Panc1 (cell line): ENCODE measurements around the gene PAFAH1B1. TPM values are rescaled to one million over a fixed set of nuclear protein-coding genes. Genes with fewer than 3 reads are reported as not detected.

Experiments
- ATAC-seq: fragments of 200-7000 bp; cut with Tn5 transposase; 2 replicates; pipeline ENCODE4 v1.9.1; 2020; ENCODE audit warnings: mild to moderate bottlenecking, moderate library complexity
- Bru-seq: library from RNA; stranded (reverse); fragments of 400-500 nt; gene quantifications from one replicate; lab custom pipeline; 2021; lab: Mats Ljungman, UMichigan
- BruChase-seq, 2 experiments: library from RNA; stranded (reverse); fragments of 400-500 nt; gene quantifications; one replicate each; lab custom pipeline; 2021; lab: Mats Ljungman, UMichigan
- BruUV-seq: library from RNA; stranded (reverse); fragments of 400-500 nt; replicated peaks from 2 replicates; lab custom pipeline; 2021; lab: Mats Ljungman, UMichigan
- CTCF ChIA-PET: fragments of 300-600 bp; sonication (Branson Sonifier 250); formaldehyde crosslinking; loops from one replicate; lab custom pipeline; 2022; ENCODE audit warnings: antibody characterized with exemption; lab: Charles Lee
- POLR2A ChIA-PET: fragments of 300-600 bp; sonication (Branson Sonifier 250); formaldehyde crosslinking; loops from one replicate; lab custom pipeline; 2022; ENCODE audit warnings: antibody characterized with exemption; lab: Charles Lee
- DNase-seq: peaks from one replicate; pipeline ENCODE4 v3.0.0-alpha.2; 2010; ENCODE audit warnings: low read depth, low spot score
- H3K27ac ChIP-seq: 2 replicates; pipeline ENCODE4 v1.5.1; 2011; ENCODE audit warnings: mild to moderate bottlenecking, low read length, inconsistent platforms
- H3K27me3 ChIP-seq: fragments of 200-500 bp; sonication (Bioruptor generic); 2 replicates; pipeline ENCODE4 v1.6.0; 2014; ENCODE audit warnings: low read length, inconsistent platforms; ENCODE audit not compliant: control insufficient read depth, insufficient read depth
- H3K36me3 ChIP-seq: fragments of 200-500 bp; sonication (Bioruptor generic); 2 replicates; pipeline ENCODE4 v1.5.1; 2014; ENCODE audit warnings: inconsistent platforms, mild to moderate bottlenecking, low read length, moderate library complexity; ENCODE audit not compliant: control insufficient read depth, insufficient read depth
- H3K4me1 ChIP-seq: 2 replicates; pipeline ENCODE4 v1.5.1; 2011; ENCODE audit warnings: inconsistent platforms, mild to moderate bottlenecking, low read length, moderate library complexity; ENCODE audit not compliant: control insufficient read depth, insufficient read depth
- H3K4me3 ChIP-seq, 2 experiments: 2 replicates each; pipeline ENCODE4 v1.5.1; 2011 to 2012; ENCODE audit warnings: low read depth in 2 of 2, low read length in 2 of 2, mild to moderate bottlenecking in 2 of 2, inconsistent platforms in 1 of 2, moderate library complexity in 1 of 2
- H3K9me3 ChIP-seq: fragments of 200-500 bp; sonication (Bioruptor generic); 2 replicates; pipeline ENCODE4 v1.5.1; 2014; ENCODE audit warnings: low read depth, mild to moderate bottlenecking, inconsistent platforms, low read length, moderate library complexity; ENCODE audit not compliant: control insufficient read depth, insufficient read depth
- CTCF ChIP-seq: fragments of 450-650 bp; IDR thresholded peaks from 2 replicates; pipeline ENCODE4 v1.5.1; 2017; ENCODE audit warnings: mild to moderate bottlenecking
- POLR2AphosphoS5 ChIP-seq: IDR thresholded peaks from 2 replicates; pipeline ENCODE4 v1.6.1; 2012; ENCODE audit warnings: mild to moderate bottlenecking, low read depth, low read length, moderate library complexity
- SIN3A ChIP-seq: IDR thresholded peaks from 2 replicates; pipeline ENCODE4 v1.6.1; 2012; ENCODE audit warnings: low read depth, mild to moderate bottlenecking, low read length, moderate library complexity, borderline replicate concordance; ENCODE audit not compliant: insufficient read depth
- TCF7L2 ChIP-seq: IDR thresholded peaks from 2 replicates; pipeline ENCODE4 v1.6.1; 2011; ENCODE audit warnings: mild to moderate bottlenecking, low read depth, low read length, inconsistent platforms
- in situ Hi-C: cut with HindIII; loops from 2 replicates; pipeline ENCODE4 v1.10.0; 2016; ENCODE audit warnings: low sequenced_read_pairs, low pct_unique_long_range_greater_than_20kb
- intact Hi-C: fragments of 100-400 bp; cut with micrococcal nuclease; formaldehyde crosslinking; loops from one replicate; pipeline ENCODE4 v1.10.0; 2022; ENCODE audit not compliant: unreplicated experiment
- long read RNA-seq: library from polyadenylated mRNA; unstranded; transcript quantifications from one replicate; pipeline ENCODE4 v2.0.0, GENCODE V29; 2021; ENCODE audit not compliant: unreplicated experiment
- polyA plus RNA-seq: library from polyadenylated mRNA; unstranded; fragments of >200 nt; gene quantifications from one replicate; pipeline ENCODE4 v1.2.1, GENCODE V29; 2012; ENCODE audit warnings: missing spikeins; ENCODE audit not compliant: insufficient read length
- total RNA-seq: library from RNA; stranded (reverse); gene quantifications from one replicate; pipeline ENCODE4 v1.2.1, GENCODE V29; 2021; ENCODE audit not compliant: unreplicated experiment
- TF ChIP-seq, protein P1 (sequence below), 2 experiments: IDR thresholded peaks; 2 replicates each; pipeline ENCODE4 v1.6.1; 2011 to 2012; ENCODE audit warnings: low read depth in 2 of 2, control low read depth in 1 of 2, low read length in 1 of 2, mild to moderate bottlenecking in 1 of 2, moderate library complexity in 1 of 2; ENCODE audit not compliant: insufficient read depth in 1 of 2

PAFAH1B1 gene
- total RNA-seq = 120 TPM
- 65.0 TPM for polyA plus RNA-seq
- Bru-seq, nascent RNA = percentile 92 among the genes with signal in this experiment
- percentile 90 among the genes with signal in this experiment for BruChase-seq, experiment 1, labeled RNA remaining after a 2-hour chase
- percentile 93 among the genes with signal in this experiment for BruChase-seq, experiment 2, labeled RNA remaining after a 6-hour chase
- long read RNA-seq, full-length matches to known transcripts = 75 of 106 reads
- long read RNA-seq, partial matches to known transcripts = 7 of 106 reads
- long read RNA-seq, other reads (novel, unspliced or antisense) = 24 of 106 reads

DNA sequence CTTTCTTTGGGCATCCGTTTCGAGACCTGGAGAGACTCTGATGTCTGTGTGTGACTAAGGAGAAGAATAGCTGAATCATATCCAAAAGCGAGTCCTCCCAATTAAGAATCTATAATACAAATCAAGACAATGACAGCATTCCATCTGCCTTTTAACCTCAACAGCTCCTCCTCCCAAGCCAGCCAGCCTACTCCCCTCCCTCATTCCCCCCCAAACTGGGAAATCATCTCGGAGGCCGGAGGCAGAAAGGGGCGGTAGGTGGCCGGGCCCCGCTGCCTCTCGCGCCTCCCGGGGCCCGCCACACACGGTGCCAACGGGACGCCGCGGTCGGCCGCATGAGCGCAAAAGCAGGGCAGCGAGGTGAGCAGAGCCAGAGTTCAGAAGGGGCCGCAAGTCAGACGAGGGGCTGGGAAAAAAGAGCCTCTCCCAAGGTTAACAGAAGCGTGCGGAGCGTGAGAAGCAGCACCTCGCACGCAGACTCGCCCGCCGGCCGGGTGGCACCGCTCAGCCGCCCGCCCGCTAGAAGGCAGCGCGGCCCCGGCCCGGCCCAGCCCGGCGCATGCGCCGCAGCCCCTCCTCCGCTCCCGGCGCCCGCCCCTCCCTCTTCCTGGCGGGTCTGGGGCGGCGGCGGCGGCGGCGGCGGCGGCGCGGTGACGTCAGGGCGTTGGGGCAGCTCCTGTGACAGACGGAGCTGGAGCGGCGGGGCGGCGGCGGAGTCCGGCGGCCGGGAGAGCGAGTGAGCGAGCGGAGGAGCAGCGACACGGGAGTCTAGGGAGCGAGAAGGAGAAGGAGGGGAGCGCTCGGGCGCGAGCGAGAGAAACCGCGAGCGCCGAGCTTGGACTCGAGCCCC, at the start of gene PAFAH1B1:
Gene PAFAH1B1 (plus strand): TSS at position 684 of the 850 bp plus-strand sequence. CDS start 44,635 bp downstream, outside the sequence.
- intact Hi-C loops (no loop called here), in situ Hi-C loops (no loop called here)
- Histone ChIP-seq H3K4me1 (peaks cover 13% of the 10 kb centered on the region), H3K27ac (peak within 1 kb of the TSS; percentile 91), H3K4me3 (peak within 1 kb of the TSS; percentile 84 to 93), H3K9me3 (no peaks in the 10 kb centered on the region), H3K36me3 (peaks cover 7% of the 10 kb centered on the region), H3K27me3 (no peaks in the 10 kb centered on the region)
- ATAC-seq (peak; percentile 93), DNase-seq (no peak)
- TF ChIP-seq TCF7L2 = no peak; the same call in 1 of the 2 replicates
- peak; percentile 70 for TF ChIP-seq POLR2AphosphoS5
- TF ChIP-seq, protein P1, sequence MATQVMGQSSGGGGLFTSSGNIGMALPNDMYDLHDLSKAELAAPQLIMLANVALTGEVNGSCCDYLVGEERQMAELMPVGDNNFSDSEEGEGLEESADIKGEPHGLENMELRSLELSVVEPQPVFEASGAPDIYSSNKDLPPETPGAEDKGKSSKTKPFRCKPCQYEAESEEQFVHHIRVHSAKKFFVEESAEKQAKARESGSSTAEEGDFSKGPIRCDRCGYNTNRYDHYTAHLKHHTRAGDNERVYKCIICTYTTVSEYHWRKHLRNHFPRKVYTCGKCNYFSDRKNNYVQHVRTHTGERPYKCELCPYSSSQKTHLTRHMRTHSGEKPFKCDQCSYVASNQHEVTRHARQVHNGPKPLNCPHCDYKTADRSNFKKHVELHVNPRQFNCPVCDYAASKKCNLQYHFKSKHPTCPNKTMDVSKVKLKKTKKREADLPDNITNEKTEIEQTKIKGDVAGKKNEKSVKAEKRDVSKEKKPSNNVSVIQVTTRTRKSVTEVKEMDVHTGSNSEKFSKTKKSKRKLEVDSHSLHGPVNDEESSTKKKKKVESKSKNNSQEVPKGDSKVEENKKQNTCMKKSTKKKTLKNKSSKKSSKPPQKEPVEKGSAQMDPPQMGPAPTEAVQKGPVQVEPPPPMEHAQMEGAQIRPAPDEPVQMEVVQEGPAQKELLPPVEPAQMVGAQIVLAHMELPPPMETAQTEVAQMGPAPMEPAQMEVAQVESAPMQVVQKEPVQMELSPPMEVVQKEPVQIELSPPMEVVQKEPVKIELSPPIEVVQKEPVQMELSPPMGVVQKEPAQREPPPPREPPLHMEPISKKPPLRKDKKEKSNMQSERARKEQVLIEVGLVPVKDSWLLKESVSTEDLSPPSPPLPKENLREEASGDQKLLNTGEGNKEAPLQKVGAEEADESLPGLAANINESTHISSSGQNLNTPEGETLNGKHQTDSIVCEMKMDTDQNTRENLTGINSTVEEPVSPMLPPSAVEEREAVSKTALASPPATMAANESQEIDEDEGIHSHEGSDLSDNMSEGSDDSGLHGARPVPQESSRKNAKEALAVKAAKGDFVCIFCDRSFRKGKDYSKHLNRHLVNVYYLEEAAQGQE (IDR thresholded peaks at IDR 0.05; ENCODE audit: insufficient read depth in 1 of 2, low read depth in 2 of 2, low read length in 1 of 2) = no peak
- TF ChIP-seq SIN3A = 0 out of 2 replicates have a peak, but pooled peaks have one; percentile 26
- TF ChIP-seq CTCF = no peak
- ChIA-PET CTCF (no interaction called here), POLR2A (interaction anchor here (0.6 kb wide), 1 partner anchor 89 kb away, joined by 3 read pairs; no protein-coding TSS in a partner anchor)
- TSS peak; percentile 98 for BruUV-seq

DNA sequence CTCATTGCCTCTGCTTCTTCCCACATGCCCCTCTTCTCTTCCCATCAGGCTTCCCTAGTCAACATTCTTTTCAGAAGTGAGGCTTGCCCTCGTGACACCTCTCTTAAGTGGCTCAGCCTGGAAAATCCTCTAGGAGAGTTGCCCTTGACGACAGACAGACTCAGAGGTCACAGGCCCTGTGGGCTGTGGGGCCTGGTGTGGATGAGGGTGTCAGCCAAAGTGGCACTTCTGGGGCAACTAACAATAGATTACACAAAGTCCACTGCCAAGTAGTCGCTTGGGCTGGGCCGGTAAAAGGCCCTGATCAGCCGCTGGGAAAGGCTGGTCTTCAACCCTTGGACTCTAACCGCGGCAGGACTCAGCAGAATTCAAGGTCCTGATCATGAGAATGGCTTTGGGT, 48.1 kb upstream of the PAFAH1B1 start:
- H3K4me1 ChIP-seq = no peaks in the 10 kb centered on the region
- H3K27ac ChIP-seq = no peak overlapping the region
- ATAC-seq = no peak
- in situ Hi-C loops (no loop called here), intact Hi-C loops (no loop called here)
- no peaks in the 10 kb centered on the region for H3K9me3 ChIP-seq
- no TSS peak for BruUV-seq
- DNase-seq = no peak
- POLR2A ChIA-PET = no interaction called here
- no peaks in the 10 kb centered on the region for H3K27me3 ChIP-seq
- no peaks in the 10 kb centered on the region for H3K36me3 ChIP-seq
- no peak for TF ChIP-seq SIN3A
- no peak for TF ChIP-seq TCF7L2
- TF ChIP-seq POLR2AphosphoS5 = no peak
- TF ChIP-seq, protein P1 (IDR thresholded peaks at IDR 0.05; ENCODE audit: insufficient read depth in 1 of 2, low read depth in 2 of 2, low read length in 1 of 2) = no peak
- TF ChIP-seq CTCF = no peak
- H3K4me3 ChIP-seq = no peak overlapping the region
- CTCF ChIA-PET = no interaction called here
